OCI-LY7 (cell line): ENCODE data around the gene SH2D1B.

Source experiments
- CTCF ChIP-seq: fragments of 200-600 bp; sonication (generic); conservative IDR thresholded peaks from 2 replicates; pipeline ENCODE4 v1.5.1; 2014; ENCODE audit warnings: mild to moderate bottlenecking, antibody characterized with exemption, low read length, moderate library complexity, mixed read lengths
- EZH2phosphoT487 ChIP-seq: fragments of 200-600 bp; sonication (generic); IDR thresholded peaks from 2 replicates; pipeline ENCODE4 v1.6.1; 2018; ENCODE audit warnings: low read depth, borderline replicate concordance, mild to moderate bottlenecking, mixed run types, antibody characterized with exemption, low read length, moderate library complexity, mixed read lengths

- TF ChIP-seq CTCF: no peak
- TF ChIP-seq EZH2phosphoT487: no peak
Measured at GRCh38 chr1:162360237-162360873, 51.6 kb downstream of the SH2D1B start.
